ENCODE measurements around the gene SPATA32.

GRCh38 chr17:45302649-45303173, 40.8 kb upstream of the SPATA32 start:
- TF ChIP-seq, protein P1, sequence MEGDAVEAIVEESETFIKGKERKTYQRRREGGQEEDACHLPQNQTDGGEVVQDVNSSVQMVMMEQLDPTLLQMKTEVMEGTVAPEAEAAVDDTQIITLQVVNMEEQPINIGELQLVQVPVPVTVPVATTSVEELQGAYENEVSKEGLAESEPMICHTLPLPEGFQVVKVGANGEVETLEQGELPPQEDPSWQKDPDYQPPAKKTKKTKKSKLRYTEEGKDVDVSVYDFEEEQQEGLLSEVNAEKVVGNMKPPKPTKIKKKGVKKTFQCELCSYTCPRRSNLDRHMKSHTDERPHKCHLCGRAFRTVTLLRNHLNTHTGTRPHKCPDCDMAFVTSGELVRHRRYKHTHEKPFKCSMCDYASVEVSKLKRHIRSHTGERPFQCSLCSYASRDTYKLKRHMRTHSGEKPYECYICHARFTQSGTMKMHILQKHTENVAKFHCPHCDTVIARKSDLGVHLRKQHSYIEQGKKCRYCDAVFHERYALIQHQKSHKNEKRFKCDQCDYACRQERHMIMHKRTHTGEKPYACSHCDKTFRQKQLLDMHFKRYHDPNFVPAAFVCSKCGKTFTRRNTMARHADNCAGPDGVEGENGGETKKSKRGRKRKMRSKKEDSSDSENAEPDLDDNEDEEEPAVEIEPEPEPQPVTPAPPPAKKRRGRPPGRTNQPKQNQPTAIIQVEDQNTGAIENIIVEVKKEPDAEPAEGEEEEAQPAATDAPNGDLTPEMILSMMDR (IDR thresholded peaks at IDR 0.05), result no peak
- TF ChIP-seq POLR2A (IDR thresholded peaks at IDR 0.05), result no peak

Data from uterus (tissue), 2 donors.